GM21526 (cell line): ENCODE measurements around the gene STX11.
"Not testable (repeated sequence)": the region's sequence is repeated elsewhere in the genome, so short reads cannot be mapped to it uniquely, and the experiment has no call there.

Experiments used
- ATAC-seq: cut with Tn5 transposase; IDR thresholded peaks from one replicate; pipeline ENCODE4 v1.9.1; 2021; ENCODE audit warnings: moderate library complexity; ENCODE audit not compliant: unreplicated experiment, low FRiP score

Gene STX11

DNA sequence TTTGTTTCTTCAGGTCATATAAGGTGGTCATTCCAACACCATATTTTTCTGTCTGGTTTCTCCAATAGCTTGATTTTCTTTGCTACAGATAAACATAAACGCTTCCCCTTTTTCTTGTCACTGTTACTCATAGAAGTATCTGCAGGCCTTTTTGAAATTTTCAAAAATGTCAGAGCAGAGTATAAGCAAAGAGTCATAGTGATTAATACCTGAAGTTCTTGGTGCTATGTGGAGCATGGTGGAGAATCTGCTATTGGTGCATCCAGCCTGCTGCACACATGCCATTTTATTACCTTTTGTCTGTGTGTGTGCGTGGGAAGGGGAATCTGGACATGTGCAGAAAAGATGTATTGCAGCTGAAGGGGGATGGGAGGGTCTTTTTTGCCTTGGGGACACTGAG, 19.7 kb downstream of the STX11 start:
- ATAC-seq, result no peak

DNA sequence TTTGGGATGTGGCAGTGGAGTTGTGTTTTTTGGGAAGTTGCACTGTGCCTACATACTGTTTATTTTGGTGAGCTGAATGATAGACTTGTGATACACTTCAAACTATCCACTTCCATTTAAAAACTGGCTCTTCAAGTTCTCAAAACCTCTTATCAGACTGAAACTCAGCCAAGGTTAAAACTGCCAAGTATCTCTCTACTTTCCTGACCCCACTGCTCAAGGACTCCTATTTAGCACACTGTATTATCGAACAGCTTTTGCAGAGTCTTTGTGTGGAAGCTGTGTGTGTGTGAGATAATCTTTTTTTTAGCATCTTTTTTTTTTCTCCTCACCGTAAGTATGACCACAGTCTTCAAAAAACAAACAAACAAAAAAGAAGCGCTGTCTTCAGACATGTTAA, 21.1 kb downstream of the STX11 start:
- ATAC-seq, result no peak

DNA sequence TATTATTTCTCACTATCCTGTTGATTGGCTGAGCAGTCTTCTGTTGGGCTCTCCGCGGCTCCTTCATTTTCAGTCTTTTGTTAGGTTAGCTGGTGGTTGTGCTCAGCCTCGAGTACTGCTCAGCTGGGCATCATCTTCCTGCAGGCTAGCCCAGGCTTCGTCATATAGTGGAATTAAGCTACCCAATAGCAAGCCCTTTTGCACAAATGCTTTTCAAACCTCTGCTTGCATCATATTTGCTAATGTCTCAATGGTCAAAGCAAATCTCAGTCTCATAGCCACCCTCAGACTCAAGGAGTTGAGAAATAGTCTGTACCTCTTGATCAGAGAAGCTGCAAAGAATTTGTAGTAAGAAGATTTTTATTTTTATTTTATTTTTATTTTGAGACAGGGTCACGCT, 23.7 kb downstream of the STX11 start:
- ATAC-seq, result no peak

- ATAC-seq, result no peak
Measured at GRCh38 chr6:144176043-144176442, 25.7 kb downstream of the STX11 start.

DNA sequence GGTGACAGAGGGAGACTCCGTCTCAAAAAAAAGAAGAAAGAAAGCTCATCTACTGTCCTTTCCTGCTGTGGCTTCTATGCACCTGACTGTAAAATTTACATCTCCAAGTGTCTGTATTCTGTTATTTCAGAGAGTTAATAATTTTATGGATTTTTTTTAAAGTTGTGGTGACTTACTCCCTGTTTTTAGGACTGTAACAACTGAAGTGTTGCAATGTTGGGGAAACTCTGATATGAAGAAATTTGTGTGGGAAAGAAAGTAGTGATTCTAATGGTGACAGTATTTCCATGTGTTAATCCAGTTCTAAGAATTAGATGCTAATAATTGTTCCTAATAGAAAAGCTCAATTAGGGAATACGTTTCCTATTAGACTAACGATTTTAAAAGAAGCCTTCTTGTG, 27.4 kb downstream of the STX11 start:
- ATAC-seq, result no peak

GRCh38 chr6:144178323-144178722, 28.0 kb downstream of the STX11 start:
- ATAC-seq, result no peak

DNA sequence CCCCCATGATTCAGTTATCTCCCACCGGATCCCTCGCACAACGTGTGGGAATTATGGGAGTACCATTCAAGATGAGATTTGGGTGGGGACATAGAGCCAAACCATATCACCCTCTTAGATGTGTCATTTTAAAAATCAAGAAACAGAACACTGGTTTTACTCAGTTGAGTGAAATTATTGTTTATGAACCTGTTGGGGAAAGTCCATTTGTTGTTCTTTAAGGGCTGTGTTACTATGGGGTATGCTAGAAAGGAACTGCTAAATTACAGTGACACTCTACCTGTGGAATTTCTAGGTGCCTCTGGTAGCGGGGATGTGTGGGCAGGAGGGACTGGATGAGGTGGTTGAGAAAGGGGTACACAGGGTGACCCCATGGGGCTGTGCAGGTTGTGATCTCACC, 28.9 kb downstream of the STX11 start:
- no peak for ATAC-seq

GRCh38 chr6:144179828-144180227, 29.5 kb downstream of the STX11 start:
- ATAC-seq, result no peak

DNA sequence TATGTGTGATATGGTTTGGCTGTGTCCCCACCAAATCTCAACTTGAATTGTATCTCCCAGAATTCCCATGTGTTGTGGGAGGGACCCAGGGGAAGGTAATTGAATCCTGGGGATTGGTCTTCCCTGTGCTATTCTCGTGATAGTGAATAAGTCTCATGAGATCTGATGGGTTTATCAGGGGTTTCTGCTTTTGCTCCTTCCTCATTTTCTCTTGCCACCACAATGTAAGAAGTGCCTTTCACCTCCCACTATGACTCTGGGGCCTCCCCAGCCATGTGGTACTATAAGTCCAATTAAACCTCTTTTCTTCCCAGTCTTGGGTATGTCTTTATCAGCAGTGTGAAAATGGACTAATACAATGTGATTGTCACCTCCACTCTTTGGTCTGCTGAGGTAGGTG, 30.0 kb downstream of the STX11 start:
- ATAC-seq, result not testable (repeated sequence)

DNA sequence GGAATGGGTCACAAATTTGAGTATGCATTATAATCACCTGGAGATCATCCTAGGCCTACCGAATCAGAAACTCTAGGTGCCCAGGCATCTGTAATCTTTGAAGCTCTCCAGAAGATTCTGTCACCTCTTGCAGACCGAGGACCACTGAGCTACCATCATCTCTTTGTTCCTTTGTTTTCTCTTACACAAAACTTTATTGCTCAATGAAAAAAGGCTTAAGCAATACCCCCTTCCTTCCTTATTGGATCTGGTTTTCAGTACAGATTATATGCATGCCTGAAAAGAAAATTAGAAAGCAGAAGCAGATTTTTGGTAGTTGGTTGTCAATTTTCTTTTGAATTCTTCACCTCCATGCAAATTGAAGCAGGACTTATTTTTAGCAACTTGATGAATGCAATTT, 31.3 kb downstream of the STX11 start:
- ATAC-seq, result no peak

- ATAC-seq, result not testable (repeated sequence)
Measured at GRCh38 chr6:144184186-144184585, 33.9 kb downstream of the STX11 start.

GRCh38 chr6:144185133-144185836, 35.0 kb downstream of the STX11 start:
- ATAC-seq, result no peak

DNA sequence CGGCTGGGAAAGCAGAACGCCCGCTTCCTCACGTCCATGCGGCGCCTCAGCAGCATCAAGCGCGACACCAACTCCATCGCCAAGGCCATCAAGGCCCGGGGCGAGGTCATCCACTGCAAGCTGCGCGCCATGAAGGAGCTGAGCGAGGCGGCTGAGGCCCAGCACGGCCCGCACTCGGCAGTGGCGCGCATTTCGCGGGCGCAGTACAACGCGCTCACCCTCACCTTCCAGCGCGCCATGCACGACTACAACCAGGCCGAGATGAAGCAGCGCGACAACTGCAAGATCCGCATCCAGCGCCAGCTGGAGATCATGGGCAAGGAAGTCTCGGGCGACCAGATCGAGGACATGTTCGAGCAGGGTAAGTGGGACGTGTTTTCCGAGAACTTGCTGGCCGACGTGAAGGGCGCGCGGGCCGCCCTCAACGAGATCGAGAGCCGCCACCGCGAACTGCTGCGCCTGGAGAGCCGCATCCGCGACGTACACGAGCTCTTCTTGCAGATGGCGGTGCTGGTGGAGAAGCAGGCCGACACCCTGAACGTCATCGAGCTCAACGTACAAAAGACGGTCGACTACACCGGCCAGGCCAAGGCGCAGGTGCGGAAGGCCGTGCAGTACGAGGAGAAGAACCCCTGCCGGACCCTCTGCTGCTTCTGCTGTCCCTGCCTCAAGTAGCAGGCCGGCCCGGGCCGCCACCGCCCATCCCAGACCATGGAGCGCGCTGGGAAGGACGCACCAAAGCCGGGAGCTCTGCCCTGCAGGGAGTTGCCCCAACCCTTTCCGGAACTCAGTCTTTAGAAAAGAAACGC, 36.7 kb downstream of the STX11 start:
- no peak for ATAC-seq

DNA sequence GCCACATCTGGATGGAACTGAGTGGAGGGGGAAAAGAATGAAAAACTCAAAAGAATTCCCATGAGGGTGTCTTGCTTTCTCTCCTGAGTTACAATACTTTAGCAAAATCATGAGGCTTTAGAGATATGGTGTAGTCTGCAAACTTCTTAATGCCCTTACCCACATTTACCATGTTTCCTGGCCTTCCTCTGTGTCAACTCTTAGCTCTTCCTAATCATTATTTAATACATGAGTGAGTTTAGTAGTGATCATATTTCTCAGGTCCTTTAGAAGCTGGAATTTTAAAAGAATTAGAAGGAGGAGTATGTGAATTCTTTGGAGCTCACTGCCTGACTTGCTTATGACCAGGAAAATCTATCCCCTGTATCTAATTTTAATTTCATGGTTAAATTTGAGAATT, 39.0 kb downstream of the STX11 start:
- no peak for ATAC-seq

- no peak for ATAC-seq
Measured at GRCh38 chr6:144190080-144190479, 39.8 kb downstream of the STX11 start.

DNA sequence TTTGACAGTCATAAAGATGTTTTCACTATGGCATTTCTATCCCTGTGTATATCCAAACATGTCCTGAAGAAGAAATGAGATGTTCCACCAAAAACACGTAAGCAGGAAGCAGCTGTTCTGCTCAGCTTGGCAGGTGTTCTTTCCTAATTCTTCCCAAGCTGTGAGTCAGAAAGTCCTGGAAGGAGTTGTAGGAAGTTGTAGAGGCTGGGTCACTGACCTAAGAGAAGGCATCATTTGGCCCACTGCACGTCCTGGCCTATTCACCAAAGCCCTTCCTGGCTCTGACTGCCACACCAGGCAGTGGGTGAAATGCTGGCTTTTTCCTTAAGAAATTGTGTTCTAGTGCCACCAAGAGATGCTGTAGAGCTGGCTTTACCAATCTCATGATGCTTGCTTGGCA, 40.3 kb downstream of the STX11 start:
- ATAC-seq, result no peak

- no peak for ATAC-seq
Measured at GRCh38 chr6:144193181-144193580, 42.9 kb downstream of the STX11 start.

DNA sequence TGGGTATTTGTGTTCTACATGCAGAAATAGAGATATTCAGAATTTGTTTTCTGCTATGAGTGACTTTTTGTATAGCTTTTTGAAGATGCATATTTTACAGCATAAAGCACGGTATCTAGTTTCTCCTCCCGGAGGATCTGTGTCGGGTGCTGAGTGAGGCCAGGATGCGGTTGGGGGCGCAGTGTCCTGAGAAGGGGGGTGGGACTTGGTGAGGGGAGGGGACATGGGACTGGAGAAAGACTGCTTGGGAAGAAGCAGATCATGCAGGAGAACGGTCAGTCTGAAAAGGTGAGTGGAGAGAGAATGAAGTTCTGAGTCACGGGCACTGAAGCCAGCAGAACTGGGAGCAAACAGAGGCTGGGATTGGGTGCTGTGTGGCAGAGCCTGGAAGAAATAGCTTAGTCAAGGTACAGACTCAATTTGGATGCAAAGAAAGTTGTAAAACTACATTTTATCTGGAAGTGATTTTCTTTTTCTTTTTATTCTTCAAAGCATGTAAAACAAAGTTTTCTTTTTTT, 44.0 kb downstream of the STX11 start:
- no peak for ATAC-seq

DNA sequence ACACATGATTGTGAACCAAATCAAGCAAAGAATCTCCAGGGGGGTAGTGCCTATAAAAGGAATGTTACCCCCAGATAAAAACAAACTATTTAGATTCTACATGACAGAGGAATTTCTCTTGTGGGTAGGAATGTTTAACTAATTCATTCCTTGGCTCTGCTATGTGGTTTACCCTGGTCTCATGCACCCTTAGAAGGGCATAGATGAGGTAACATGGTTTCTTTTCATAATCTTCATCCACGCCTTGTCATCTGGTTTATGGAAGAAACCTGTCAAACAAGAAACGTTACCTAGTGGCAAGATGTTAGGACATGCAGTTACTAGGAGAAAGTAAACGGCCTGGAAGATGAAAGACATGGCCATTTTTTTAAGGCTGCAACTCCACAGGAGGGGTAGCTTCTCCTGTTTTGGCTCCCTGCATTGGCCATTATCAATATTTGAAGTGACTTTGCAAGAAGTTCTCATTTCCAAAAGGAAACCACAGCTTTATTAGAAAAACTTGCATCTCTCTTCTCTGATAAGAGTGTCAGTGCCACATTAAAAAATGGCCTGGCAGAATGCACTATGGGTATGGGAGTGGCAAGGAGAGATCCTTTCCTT, 45.5 kb downstream of the STX11 start:
- ATAC-seq, result no peak

DNA sequence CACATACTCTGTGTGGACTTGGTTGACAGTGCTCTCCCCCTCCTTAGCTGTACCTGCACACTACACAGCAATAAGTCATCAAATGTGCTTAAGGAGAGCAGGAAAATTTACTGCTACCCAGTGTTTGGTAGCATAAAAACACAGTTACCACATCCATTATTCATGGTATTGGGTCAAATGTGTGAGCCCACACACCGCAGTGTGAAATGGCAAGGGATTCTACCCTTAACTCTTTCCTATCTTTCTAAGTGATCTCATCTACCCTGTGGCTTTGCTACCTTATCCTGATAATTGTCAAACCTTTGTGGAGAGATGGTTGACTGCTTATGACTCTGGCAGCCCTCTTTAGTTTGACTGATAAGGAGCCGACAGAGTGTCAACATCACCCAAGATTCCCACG, 47.6 kb downstream of the STX11 start:
- no peak for ATAC-seq

DNA sequence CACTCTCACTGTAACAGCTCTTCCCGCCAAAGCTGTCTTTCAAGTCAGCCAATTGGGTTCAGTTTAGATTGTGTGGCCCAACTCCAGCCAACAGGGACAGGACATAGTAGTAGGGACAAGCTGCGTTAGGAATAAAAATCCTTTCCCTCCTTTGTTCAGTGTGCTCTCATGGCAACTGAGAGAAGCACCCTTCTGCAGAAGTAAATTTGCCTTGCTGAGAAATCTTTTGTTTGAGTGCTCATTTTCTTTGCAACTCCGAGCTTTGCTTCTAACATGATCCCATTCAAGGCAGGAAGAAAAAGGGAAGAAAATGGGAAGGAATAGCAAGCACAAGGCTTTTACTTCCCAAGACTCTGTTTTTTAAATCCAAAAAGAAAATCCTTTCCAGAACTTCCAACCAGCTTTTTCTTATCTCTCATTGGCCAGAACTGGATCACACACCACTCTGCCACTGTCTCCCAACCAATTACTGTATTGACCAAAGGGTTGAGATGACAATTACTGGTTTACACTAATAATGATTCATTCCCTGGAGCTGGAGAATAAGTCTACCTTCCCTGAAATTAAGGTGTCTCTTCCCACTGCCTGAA, 52.7 kb downstream of the STX11 start:
- no peak for ATAC-seq
